ENCODE measurements around the gene ABCB10. TPM values are rescaled to one million over a fixed set of nuclear protein-coding genes. Genes with fewer than 3 reads are reported as not detected.
"Not testable (repeated sequence)": the region's sequence is repeated elsewhere in the genome, so short reads cannot be mapped to it uniquely, and the experiment has no call there.

Gene ABCB10
- total and polyA plus RNA-seq, 4 donors = 6.2 to 190 (median 11.5) TPM

- Histone ChIP-seq H3K4me3 (ENCODE audit: low read depth in 1 of 3, low read length in 3 of 3) (no peak overlapping the region), H3K9me3 (ENCODE audit: control insufficient read depth in 4 of 4, low read length in 3 of 4) (no peaks in the 10 kb centered on the region), H3K9ac (ENCODE audit: low read depth in 1 of 2, low read length in 2 of 2) (no peak overlapping the region), H3K27ac (ENCODE audit: low read depth in 1 of 2, low read length in 2 of 2) (no peak overlapping the region), H3K4me1 (ENCODE audit: control insufficient read depth in 4 of 4, insufficient read depth in 4 of 4, low read length in 3 of 4) (no peaks in the 10 kb centered on the region), H3K27me3 (ENCODE audit: control insufficient read depth in 4 of 4, insufficient read depth in 4 of 4, low read length in 3 of 4) (no peaks in the 10 kb centered on the region), H3K36me3 (ENCODE audit: control insufficient read depth in 4 of 4, insufficient read depth in 3 of 4, low read depth in 1 of 4, low read length in 3 of 4) (peaks cover 9 to 46% (median 27%) of the 10 kb centered on the region in 4 donors)
- no peak for DNase-seq (ENCODE audit: low spot score)
- no peak for TF ChIP-seq ZBTB33 (IDR thresholded peaks at IDR 0.05)
- TF ChIP-seq SP1 (IDR thresholded peaks at IDR 0.05) = no peak
- TF ChIP-seq REST (IDR thresholded peaks at IDR 0.05) = no peak
- no peak for TF ChIP-seq EGR1 (IDR thresholded peaks at IDR 0.05; ENCODE audit: low read depth in 2 of 2)
- no peak for TF ChIP-seq FOXA1 (IDR thresholded peaks at IDR 0.05)
- no peak for TF ChIP-seq JUND (IDR thresholded peaks at IDR 0.05)
- no peak for TF ChIP-seq MAX (IDR thresholded peaks at IDR 0.05)
- TF ChIP-seq ATF3 (IDR thresholded peaks at IDR 0.05) = no peak
- TF ChIP-seq RXRA (IDR thresholded peaks at IDR 0.05) = no peak
- TF ChIP-seq RAD21 (IDR thresholded peaks at IDR 0.05) = no peak
- TF ChIP-seq NR2F2 (IDR thresholded peaks at IDR 0.05) = no peak
- no peak for TF ChIP-seq FOXA2 (IDR thresholded peaks at IDR 0.05)
- no peak for TF ChIP-seq HNF4G (IDR thresholded peaks at IDR 0.05)
- TF ChIP-seq CTCF (IDR thresholded peaks at IDR 0.05; ENCODE audit: low read depth, low read length, missing input control) = no peak
- 90% methylated on average over 1 of the region's 1 CpG for WGBS
Measured at GRCh38 chr1:229478852-229479251, 79.7 kb downstream of the ABCB10 start.

- H3K9ac ChIP-seq (ENCODE audit: low read depth in 1 of 2, low read length in 2 of 2); H3K27me3 ChIP-seq (ENCODE audit: control insufficient read depth in 4 of 4, insufficient read depth in 4 of 4, low read length in 3 of 4); H3K4me3 ChIP-seq (ENCODE audit: low read depth in 1 of 3, low read length in 3 of 3); H3K27ac ChIP-seq (ENCODE audit: low read depth in 1 of 2, low read length in 2 of 2); H3K9me3 ChIP-seq (ENCODE audit: control insufficient read depth in 4 of 4, low read length in 3 of 4); DNase-seq (ENCODE audit: low spot score); H3K4me1 ChIP-seq (ENCODE audit: control insufficient read depth in 4 of 4, insufficient read depth in 4 of 4, low read length in 3 of 4): not testable (repeated sequence)
- peaks cover 5 to 42% (median 26%) of the 10 kb centered on the region in 4 donors for H3K36me3 ChIP-seq (ENCODE audit: control insufficient read depth in 4 of 4, insufficient read depth in 3 of 4, low read depth in 1 of 4, low read length in 3 of 4)
- WGBS = 97% methylated on average over 13 of the region's 13 CpGs
Measured at GRCh38 chr1:229475859-229476258, 82.6 kb downstream of the ABCB10 start.
